Peyer's patch (tissue), 4 donors: ENCODE measurements around the gene CWC25. TPM values are rescaled to one million over a fixed set of nuclear protein-coding genes. Genes with fewer than 3 reads are reported as not detected.

Source experiments
- DNase-seq, 3 donors: peaks; one replicate each; pipeline ENCODE4 v3.0.0-alpha.2; 2017 to 2019
- H3K27ac ChIP-seq, 4 donors: fragments of 200-600 bp; sonication (generic); one replicate each; pipeline ENCODE4 v1.5.1; 2016 to 2019
- H3K27me3 ChIP-seq, 2 donors: fragments of 200-600 bp; sonication (generic); one replicate each; pipeline ENCODE4 v1.5.1; 2019
- H3K36me3 ChIP-seq, 3 donors: fragments of 200-600 bp; sonication (generic); one replicate each; pipeline ENCODE4 v1.5.1; 2016 to 2019
- H3K4me1 ChIP-seq, 4 donors: fragments of 200-600 bp; sonication (generic); one replicate each; pipeline ENCODE4 v1.5.1; 2016 to 2019
- H3K4me3 ChIP-seq, 4 donors: fragments of 200-600 bp; sonication (generic); 1 replicate in 3 of 4; 2 replicates in 1 of 4; pipeline ENCODE4 v1.5.1; 2016 to 2019; ENCODE audit warnings: mild to moderate bottlenecking in 1 of 4
- H3K9me3 ChIP-seq, 4 donors: fragments of 200-600 bp; sonication (generic); one replicate each; pipeline ENCODE4 v1.5.1; 2016 to 2019; ENCODE audit warnings: mild to moderate bottlenecking in 1 of 4
- POLR2A ChIP-seq, 2 donors: fragments of 450-650 bp; IDR thresholded peaks; one replicate each; pipeline ENCODE4 v1.5.1; 2017; ENCODE audit warnings: antibody characterized with exemption in 2 of 2, mild to moderate bottlenecking in 2 of 2, moderate library complexity in 2 of 2
- total RNA-seq, 4 donors: library from RNA; depleted of rRNA; stranded (reverse); fragments of >200 nt; gene quantifications; one replicate each; pipeline ENCODE4 v1.1.0, GENCODE V29; 2016
- TF ChIP-seq, protein P1 (sequence below), 6 experiments: fragments of 450-650 bp in 4 of 6; fragments of 200-600 bp in 2 of 6; sonication (generic) in 1 of 6; IDR thresholded peaks; one replicate each; pipeline ENCODE4 v1.5.1; 2017 to 2019; ENCODE audit warnings: antibody characterized with exemption in 6 of 6, mild to moderate bottlenecking in 3 of 6, moderate library complexity in 1 of 6

Gene CWC25
- total RNA-seq, 4 donors from 2014 or later, result 49.4 to 106 (median 56.5) TPM

GRCh38 chr17:38871247-38872015 lies 46.3 kb upstream of the CWC25 start:
- DNase-seq, result peak; percentile 62 to 94 (median 89)
- Histone ChIP-seq H3K27ac (peak overlapping the region; percentile 89 to 99 (median 98)), H3K4me3 (peak overlapping the region; percentile 77 to 95 (median 89)), H3K4me1 (peaks cover 0 to 57% (median 38%) of the 10 kb centered on the region in 4 donors), H3K9me3 (no peaks in the 10 kb centered on the region), H3K27me3 (no peaks in the 10 kb centered on the region), H3K36me3 (peaks cover 0 to 4% (median 0%) of the 10 kb centered on the region in 3 donors)
- TF ChIP-seq, protein P1, sequence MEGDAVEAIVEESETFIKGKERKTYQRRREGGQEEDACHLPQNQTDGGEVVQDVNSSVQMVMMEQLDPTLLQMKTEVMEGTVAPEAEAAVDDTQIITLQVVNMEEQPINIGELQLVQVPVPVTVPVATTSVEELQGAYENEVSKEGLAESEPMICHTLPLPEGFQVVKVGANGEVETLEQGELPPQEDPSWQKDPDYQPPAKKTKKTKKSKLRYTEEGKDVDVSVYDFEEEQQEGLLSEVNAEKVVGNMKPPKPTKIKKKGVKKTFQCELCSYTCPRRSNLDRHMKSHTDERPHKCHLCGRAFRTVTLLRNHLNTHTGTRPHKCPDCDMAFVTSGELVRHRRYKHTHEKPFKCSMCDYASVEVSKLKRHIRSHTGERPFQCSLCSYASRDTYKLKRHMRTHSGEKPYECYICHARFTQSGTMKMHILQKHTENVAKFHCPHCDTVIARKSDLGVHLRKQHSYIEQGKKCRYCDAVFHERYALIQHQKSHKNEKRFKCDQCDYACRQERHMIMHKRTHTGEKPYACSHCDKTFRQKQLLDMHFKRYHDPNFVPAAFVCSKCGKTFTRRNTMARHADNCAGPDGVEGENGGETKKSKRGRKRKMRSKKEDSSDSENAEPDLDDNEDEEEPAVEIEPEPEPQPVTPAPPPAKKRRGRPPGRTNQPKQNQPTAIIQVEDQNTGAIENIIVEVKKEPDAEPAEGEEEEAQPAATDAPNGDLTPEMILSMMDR (IDR thresholded peaks at IDR 0.05), result peak in 2 of 6 experiments; percentile 22 to 48
- TF ChIP-seq POLR2A (IDR thresholded peaks at IDR 0.05), result peak; percentile 90 to 93

- no peaks in the 10 kb centered on the region for H3K9me3 ChIP-seq
- peak; percentile 87 to 91 (median 88) for DNase-seq
- no peak for TF ChIP-seq POLR2A (IDR thresholded peaks at IDR 0.05)
- TF ChIP-seq, protein P1 (IDR thresholded peaks at IDR 0.05), result peak in 2 of 6 experiments; percentile 1
- no peaks in the 10 kb centered on the region for H3K36me3 ChIP-seq
- H3K4me1 ChIP-seq, result peaks cover 0 to 53% (median 38%) of the 10 kb centered on the region in 4 donors
- H3K27ac ChIP-seq, result peak overlapping the region; percentile 89 to 99 (median 98)
- no peaks in the 10 kb centered on the region for H3K27me3 ChIP-seq
- H3K4me3 ChIP-seq, result peak overlapping the region; percentile 77 to 95 (median 89)
Measured at GRCh38 chr17:38870259-38871165, 45.4 kb upstream of the CWC25 start.

DNA sequence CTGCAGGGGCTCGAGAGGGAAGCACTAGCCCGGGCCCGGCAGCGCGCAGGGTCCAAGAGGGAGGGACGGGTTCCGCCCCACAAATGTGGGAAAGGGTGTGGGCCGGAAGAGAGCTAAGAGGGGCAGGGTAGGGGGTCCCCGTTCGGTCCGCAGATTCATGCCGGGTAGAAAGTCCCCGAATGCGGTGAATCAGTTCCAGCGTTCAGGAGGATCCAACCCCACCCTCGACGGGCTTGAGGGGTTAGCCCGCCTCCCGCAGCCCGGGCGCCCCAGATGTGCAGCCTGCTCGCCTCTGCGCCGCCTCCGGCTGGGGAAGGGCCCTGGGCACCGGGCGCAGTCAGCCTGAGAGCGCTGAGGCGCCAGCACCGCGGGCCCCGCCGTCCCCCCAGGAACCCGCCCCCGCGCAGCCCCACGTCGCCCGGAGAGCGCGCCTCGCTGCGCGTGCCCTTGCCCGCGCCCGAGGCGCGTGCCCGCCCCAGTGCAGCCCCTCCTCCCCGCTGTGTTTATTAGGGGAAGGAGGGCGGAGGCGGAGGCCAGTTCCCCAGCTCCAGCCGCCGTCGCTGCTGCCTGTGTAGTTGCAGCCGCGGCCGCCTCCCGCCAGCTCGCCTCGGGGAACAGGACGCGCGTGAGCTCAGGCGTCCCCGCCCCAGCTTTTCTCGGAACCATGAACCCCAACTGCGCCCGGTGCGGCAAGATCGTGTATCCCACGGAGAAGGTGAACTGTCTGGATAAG lies 44.6 kb upstream of the CWC25 start, which contains the start of gene LASP1:
LASP1 (plus strand) TSS at position 533 of the 733 bp plus-strand sequence; CDS start at position 665, 132 bp downstream.
- Histone ChIP-seq H3K27ac (peak within 1 kb of the TSS; percentile 89 to 99 (median 98)), H3K4me1 (peaks cover 0 to 45% (median 33%) of the 10 kb centered on the region in 4 donors), H3K9me3 (no peaks in the 10 kb centered on the region), H3K4me3 (peak within 1 kb of the TSS; percentile 77 to 95 (median 89)), H3K36me3 (no peaks in the 10 kb centered on the region), H3K27me3 (no peaks in the 10 kb centered on the region)
- DNase-seq, result peak; percentile 92 to 96 (median 94)
- TF ChIP-seq, protein P1 (IDR thresholded peaks at IDR 0.05), result peak in 2 of 6 experiments; percentile 1 to 2
- TF ChIP-seq POLR2A (IDR thresholded peaks at IDR 0.05), result peak; percentile 99

- Histone ChIP-seq H3K27me3 (no peaks in the 10 kb centered on the region), H3K4me1 (peaks cover 0 to 37% (median 25%) of the 10 kb centered on the region in 4 donors), H3K27ac (peak overlapping the region; percentile 89 to 99 (median 98)), H3K36me3 (no peaks in the 10 kb centered on the region), H3K9me3 (no peaks in the 10 kb centered on the region), H3K4me3 (peak overlapping the region; percentile 77 to 95 (median 89))
- DNase-seq, result peak; percentile 87 to 96 (median 94)
- peak in 1 of 2 donors; percentile 36 for TF ChIP-seq POLR2A (IDR thresholded peaks at IDR 0.05)
- TF ChIP-seq, protein P1 (IDR thresholded peaks at IDR 0.05), result peak in 2 of 6 experiments; percentile 13 to 22
Measured at GRCh38 chr17:38868817-38869525, 43.9 kb upstream of the CWC25 start.
